K562 (cell line): ENCODE data around the gene NPDC1. TPM values are rescaled to one million over a fixed set of nuclear protein-coding genes. Genes with fewer than 3 reads are reported as not detected.
A peak's percentile ranks its signal among the peaks of the same experiment; 100 is the strongest.

Source experiments
- BMI1 ChIP-seq: fragments of 150-350 bp; IDR thresholded peaks from 2 replicates; pipeline ENCODE4 v1.6.1; 2014; ENCODE audit warnings: low read length
- IFI16 ChIP-seq: fragments of 250-450 bp; sonication (Bioruptor Pico); IDR thresholded peaks from 2 replicates; pipeline ENCODE4 v2.1.2; 2022; ENCODE audit warnings: mild to moderate bottlenecking, inconsistent platforms
- NRF1 ChIP-seq, 2 experiments: fragments of 450-650 bp; IDR thresholded peaks in 1 of 2; conservative IDR thresholded peaks in 1 of 2; 2 replicates each; pipeline ENCODE4 v1.6.1; 2014; ENCODE audit warnings: mild to moderate bottlenecking in 2 of 2
- OTX1 ChIP-seq: fragments of 450-650 bp; formaldehyde crosslinking; IDR thresholded peaks from 2 replicates; pipeline ENCODE4 v1.4.0; 2022; ENCODE audit warnings: mild to moderate bottlenecking
- PML ChIP-seq: IDR thresholded peaks from 2 replicates; pipeline ENCODE4 v1.6.1; 2012; ENCODE audit warnings: low read length, inconsistent platforms
- RAD51 ChIP-seq: fragments of 450-650 bp; IDR thresholded peaks from 2 replicates; pipeline ENCODE4 v1.7.1; 2016; ENCODE audit warnings: low read depth, mild to moderate bottlenecking, borderline replicate concordance
- SAFB ChIP-seq: fragments of 200-400 bp; formaldehyde crosslinking; IDR thresholded peaks from 2 replicates; pipeline ENCODE4 v1.6.1; 2017; ENCODE audit warnings: low read depth, low read length, borderline replicate concordance
- SAFB2 ChIP-seq: fragments of 200-400 bp; formaldehyde crosslinking; IDR thresholded peaks from 2 replicates; pipeline ENCODE4 v1.6.1; 2018; ENCODE audit warnings: borderline replicate concordance, low read length, low read depth, moderate library complexity; ENCODE audit not compliant: severe bottlenecking
- SIN3B ChIP-seq: fragments of 450-650 bp; IDR thresholded peaks from 2 replicates; pipeline ENCODE4 v1.6.1; 2017; ENCODE audit warnings: low read depth, mild to moderate bottlenecking, moderate library complexity
- TCFL5 ChIP-seq: fragments of 250-450 bp; sonication (Bioruptor Pico); conservative IDR thresholded peaks from 2 replicates; pipeline ENCODE4 v1.6.1; 2021; ENCODE audit warnings: mild to moderate bottlenecking, moderate library complexity, matching md5 sums
- TGIF2 ChIP-seq: sonication (generic); formaldehyde crosslinking; IDR thresholded peaks from 2 replicates; pipeline ENCODE4 v1.8.1; 2022; ENCODE audit warnings: mild to moderate bottlenecking, missing genetic modification reagents, moderate library complexity
- ZNF146 ChIP-seq: IDR thresholded peaks from one replicate; pipeline ENCODE4 v1.6.1; 2018; ENCODE audit warnings: missing compliant biosample characterization; ENCODE audit not compliant: unreplicated experiment
- ZNF197 ChIP-seq: fragments of 200-800 bp; sonication (Bioruptor generic); IDR thresholded peaks from 2 replicates; pipeline ENCODE4 v1.6.1; 2016; ENCODE audit warnings: low read depth, missing genetic modification characterization, missing compliant biosample characterization
- ZNF316 ChIP-seq: fragments of 450-650 bp; IDR thresholded peaks from 2 replicates; pipeline ENCODE4 v1.6.1; 2016
- polyA plus RNA-seq, 8 experiments: library from polyadenylated mRNA; depleted of rRNA in 4 of 8; stranded (reverse) in 5 of 8; unstranded in 3 of 8; fragments of >200 nt; fragmentation: Nextera tagmentation in 2 of 8; fragmentation: Illumina TruSeq in 1 of 8; extraction: Ambion mirVana in 2 of 8; extraction: Trizol in 1 of 8; gene quantifications; 2 replicates each; pipeline versions ENCODE4 v1.2.1 to v1.2.3, GENCODE V29; 2011 to 2014; ENCODE audit warnings: inconsistent platforms in 1 of 8, missing spikeins in 1 of 8
- total RNA-seq, 7 experiments: library from RNA; depleted of rRNA in 6 of 7; stranded (reverse); fragments of >200 nt in 6 of 7; fragmentation: Illumina TruSeq in 2 of 7; extraction: Trizol in 2 of 7; gene quantifications; 2 replicates each; pipeline versions ENCODE4 v1.2.1 to v1.2.3, GENCODE V29; 2011 to 2021; ENCODE audit warnings: low replicate concordance in 1 of 7
- TF ChIP-seq, protein P1 (sequence below): fragments of 250-450 bp; sonication (Bioruptor Pico); IDR thresholded peaks from 2 replicates; pipeline ENCODE4 v1.8.0; 2022; ENCODE audit warnings: moderate library complexity, mild to moderate bottlenecking, inconsistent platforms
- TF ChIP-seq, protein P2 (sequence below): sonication (generic); formaldehyde crosslinking; IDR thresholded peaks from 2 replicates; pipeline ENCODE4 v1.8.0; 2023; ENCODE audit warnings: missing genetic modification reagents, mild to moderate bottlenecking, borderline replicate concordance
- TF ChIP-seq, protein P3 (sequence below): fragments of 450-650 bp; formaldehyde crosslinking; IDR thresholded peaks from 2 replicates; pipeline ENCODE4 v1.4.0; 2022; ENCODE audit warnings: missing genetic modification characterization
- TF ChIP-seq, protein P4 (sequence below): fragments of 250-450 bp; sonication (Bioruptor Pico); IDR thresholded peaks from 2 replicates; pipeline ENCODE4 v1.8.0; 2022; ENCODE audit warnings: inconsistent platforms, mild to moderate bottlenecking, moderate library complexity, borderline replicate concordance

Gene NPDC1
- total and polyA plus RNA-seq, 9 of the 15 experiments (the other 6 are each of a cell fraction or from before 2014, with no cell fraction given) = 0.06 to 2.1 (median 0.53) TPM; not detected in 3

DNA sequence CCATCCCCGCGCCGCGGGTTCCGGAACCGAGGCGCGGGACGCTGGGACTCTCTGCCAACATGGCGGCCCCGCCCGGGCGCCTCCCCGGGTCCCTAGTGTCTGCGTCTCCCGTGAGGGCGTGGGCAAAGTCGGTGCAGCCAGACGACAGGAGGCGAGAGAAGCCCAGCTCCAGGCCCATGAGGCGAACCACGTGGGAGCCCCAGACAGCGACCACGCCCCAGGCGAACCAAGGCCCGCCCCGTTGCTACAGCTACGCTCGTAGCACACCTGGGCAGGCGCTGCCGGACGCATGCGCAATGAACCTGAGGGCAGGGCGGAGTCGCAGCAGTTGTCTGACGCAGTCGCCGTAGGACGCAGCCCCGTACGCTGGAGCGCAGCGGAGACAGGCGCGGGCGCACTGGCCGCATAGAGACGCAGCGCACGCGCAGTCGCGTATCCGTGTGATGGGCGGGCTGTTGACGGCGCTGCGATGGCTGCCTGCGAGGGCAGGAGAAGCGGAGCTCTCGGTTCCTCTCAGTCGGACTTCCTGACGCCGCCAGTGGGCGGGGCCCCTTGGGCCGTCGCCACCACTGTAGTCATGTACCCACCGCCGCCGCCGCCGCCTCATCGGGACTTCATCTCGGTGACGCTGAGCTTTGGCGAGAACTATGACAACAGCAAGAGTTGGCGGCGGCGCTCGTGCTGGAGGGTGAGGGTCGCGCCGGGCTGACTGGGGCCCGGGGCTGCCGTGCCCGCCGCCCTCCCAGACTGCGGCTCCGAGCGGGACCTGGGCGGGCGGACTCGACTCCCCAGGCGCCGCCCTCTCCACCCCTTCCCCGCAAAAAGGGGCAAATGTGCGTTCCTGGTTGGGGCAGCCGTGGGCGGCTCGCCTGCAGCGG, 40.8 kb upstream of the NPDC1 start, which contains the start of gene MAN1B1 (continued):
- TF ChIP-seq, protein P1, sequence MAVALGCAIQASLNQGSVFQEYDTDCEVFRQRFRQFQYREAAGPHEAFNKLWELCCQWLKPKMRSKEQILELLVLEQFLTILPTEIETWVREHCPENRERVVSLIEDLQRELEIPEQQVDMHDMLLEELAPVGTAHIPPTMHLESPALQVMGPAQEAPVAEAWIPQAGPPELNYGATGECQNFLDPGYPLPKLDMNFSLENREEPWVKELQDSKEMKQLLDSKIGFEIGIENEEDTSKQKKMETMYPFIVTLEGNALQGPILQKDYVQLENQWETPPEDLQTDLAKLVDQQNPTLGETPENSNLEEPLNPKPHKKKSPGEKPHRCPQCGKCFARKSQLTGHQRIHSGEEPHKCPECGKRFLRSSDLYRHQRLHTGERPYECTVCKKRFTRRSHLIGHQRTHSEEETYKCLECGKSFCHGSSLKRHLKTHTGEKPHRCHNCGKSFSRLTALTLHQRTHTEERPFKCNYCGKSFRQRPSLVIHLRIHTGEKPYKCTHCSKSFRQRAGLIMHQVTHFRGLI (CRISPR knock-in tag) = peak; percentile 8; the same call in 1 of the 2 replicates
- TF ChIP-seq TCFL5 (CRISPR knock-in tag) (no peak), ZNF197 (no peak), TGIF2 (CRISPR knock-in tag) (no peak), ZNF316 (no peak), IFI16 (CRISPR knock-in tag) (no peak), SAFB2 (no peak), PML (peak; percentile 0; the same call in 1 of the 2 replicates), NRF1 (conservative IDR thresholded peaks at IDR 0.05 in 1 of 2, IDR thresholded peaks at IDR 0.05 in 1 of 2) (peak; percentile 100), OTX1 (0 out of 2 replicates have a peak, but pooled peaks have one; percentile 8), SAFB (peak; percentile 90), RAD51 (peak; percentile 85), SIN3B (0 out of 2 replicates have a peak, but pooled peaks have one; percentile 46), BMI1 (peak; percentile 88), ZNF146 (CRISPR knock-in tag) (no peak)
- TF ChIP-seq, protein P2, sequence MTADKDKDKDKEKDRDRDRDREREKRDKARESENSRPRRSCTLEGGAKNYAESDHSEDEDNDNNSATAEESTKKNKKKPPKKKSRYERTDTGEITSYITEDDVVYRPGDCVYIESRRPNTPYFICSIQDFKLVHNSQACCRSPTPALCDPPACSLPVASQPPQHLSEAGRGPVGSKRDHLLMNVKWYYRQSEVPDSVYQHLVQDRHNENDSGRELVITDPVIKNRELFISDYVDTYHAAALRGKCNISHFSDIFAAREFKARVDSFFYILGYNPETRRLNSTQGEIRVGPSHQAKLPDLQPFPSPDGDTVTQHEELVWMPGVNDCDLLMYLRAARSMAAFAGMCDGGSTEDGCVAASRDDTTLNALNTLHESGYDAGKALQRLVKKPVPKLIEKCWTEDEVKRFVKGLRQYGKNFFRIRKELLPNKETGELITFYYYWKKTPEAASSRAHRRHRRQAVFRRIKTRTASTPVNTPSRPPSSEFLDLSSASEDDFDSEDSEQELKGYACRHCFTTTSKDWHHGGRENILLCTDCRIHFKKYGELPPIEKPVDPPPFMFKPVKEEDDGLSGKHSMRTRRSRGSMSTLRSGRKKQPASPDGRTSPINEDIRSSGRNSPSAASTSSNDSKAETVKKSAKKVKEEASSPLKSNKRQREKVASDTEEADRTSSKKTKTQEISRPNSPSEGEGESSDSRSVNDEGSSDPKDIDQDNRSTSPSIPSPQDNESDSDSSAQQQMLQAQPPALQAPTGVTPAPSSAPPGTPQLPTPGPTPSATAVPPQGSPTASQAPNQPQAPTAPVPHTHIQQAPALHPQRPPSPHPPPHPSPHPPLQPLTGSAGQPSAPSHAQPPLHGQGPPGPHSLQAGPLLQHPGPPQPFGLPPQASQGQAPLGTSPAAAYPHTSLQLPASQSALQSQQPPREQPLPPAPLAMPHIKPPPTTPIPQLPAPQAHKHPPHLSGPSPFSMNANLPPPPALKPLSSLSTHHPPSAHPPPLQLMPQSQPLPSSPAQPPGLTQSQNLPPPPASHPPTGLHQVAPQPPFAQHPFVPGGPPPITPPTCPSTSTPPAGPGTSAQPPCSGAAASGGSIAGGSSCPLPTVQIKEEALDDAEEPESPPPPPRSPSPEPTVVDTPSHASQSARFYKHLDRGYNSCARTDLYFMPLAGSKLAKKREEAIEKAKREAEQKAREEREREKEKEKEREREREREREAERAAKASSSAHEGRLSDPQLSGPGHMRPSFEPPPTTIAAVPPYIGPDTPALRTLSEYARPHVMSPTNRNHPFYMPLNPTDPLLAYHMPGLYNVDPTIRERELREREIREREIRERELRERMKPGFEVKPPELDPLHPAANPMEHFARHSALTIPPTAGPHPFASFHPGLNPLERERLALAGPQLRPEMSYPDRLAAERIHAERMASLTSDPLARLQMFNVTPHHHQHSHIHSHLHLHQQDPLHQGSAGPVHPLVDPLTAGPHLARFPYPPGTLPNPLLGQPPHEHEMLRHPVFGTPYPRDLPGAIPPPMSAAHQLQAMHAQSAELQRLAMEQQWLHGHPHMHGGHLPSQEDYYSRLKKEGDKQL (CRISPR knock-in tag) = no peak
- TF ChIP-seq, protein P3, sequence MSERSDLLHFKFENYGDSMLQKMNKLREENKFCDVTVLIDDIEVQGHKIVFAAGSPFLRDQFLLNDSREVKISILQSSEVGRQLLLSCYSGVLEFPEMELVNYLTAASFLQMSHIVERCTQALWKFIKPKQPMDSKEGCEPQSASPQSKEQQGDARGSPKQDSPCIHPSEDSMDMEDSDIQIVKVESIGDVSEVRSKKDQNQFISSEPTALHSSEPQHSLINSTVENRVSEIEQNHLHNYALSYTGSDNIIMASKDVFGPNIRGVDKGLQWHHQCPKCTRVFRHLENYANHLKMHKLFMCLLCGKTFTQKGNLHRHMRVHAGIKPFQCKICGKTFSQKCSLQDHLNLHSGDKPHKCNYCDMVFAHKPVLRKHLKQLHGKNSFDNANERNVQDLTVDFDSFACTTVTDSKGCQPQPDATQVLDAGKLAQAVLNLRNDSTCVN = no peak
- TF ChIP-seq, protein P4, sequence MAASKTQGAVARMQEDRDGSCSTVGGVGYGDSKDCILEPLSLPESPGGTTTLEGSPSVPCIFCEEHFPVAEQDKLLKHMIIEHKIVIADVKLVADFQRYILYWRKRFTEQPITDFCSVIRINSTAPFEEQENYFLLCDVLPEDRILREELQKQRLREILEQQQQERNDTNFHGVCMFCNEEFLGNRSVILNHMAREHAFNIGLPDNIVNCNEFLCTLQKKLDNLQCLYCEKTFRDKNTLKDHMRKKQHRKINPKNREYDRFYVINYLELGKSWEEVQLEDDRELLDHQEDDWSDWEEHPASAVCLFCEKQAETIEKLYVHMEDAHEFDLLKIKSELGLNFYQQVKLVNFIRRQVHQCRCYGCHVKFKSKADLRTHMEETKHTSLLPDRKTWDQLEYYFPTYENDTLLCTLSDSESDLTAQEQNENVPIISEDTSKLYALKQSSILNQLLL = no peak
